Mesenchymal stem cell (in vitro differentiated cells and primary cell): ENCODE data around the gene SFXN4. TPM values are rescaled to one million over a fixed set of nuclear protein-coding genes. Genes with fewer than 3 reads are reported as not detected.

ENCODE experiments used
- DNase-seq: peaks from one replicate; pipeline ENCODE4 v3.0.0-alpha.2; 2013
- H2AFZ ChIP-seq: one replicate; pipeline ENCODE4 v1.6.1; 2013; ENCODE audit warnings: low read depth, mild to moderate bottlenecking, control low read depth, inconsistent platforms, low read length, moderate library complexity
- H2AK5ac ChIP-seq: 2 replicates; pipeline ENCODE4 v1.6.1; 2013; ENCODE audit warnings: low read length, moderate library complexity, mild to moderate bottlenecking, inconsistent platforms; ENCODE audit not compliant: severe bottlenecking
- H2BK120ac ChIP-seq: one replicate; pipeline ENCODE4 v1.6.1; 2013; ENCODE audit warnings: low read depth, mild to moderate bottlenecking, inconsistent platforms, low read length, moderate library complexity
- H2BK12ac ChIP-seq, 2 experiments: one replicate each; pipeline ENCODE4 v1.6.1; 2013; ENCODE audit warnings: inconsistent platforms in 2 of 2, low read length in 2 of 2, mild to moderate bottlenecking in 2 of 2, moderate library complexity in 2 of 2, control low read depth in 1 of 2
- H2BK15ac ChIP-seq: one replicate; pipeline ENCODE4 v1.6.1; 2013; ENCODE audit warnings: mild to moderate bottlenecking, low read depth, inconsistent platforms; ENCODE audit not compliant: poor library complexity, severe bottlenecking
- H2BK5ac ChIP-seq: 2 replicates; pipeline ENCODE4 v1.6.1; 2013; ENCODE audit warnings: low read depth, mild to moderate bottlenecking, low read length, control low read depth, inconsistent platforms; ENCODE audit not compliant: poor library complexity, severe bottlenecking
- H3K14ac ChIP-seq, 2 experiments: one replicate each; pipeline ENCODE4 v1.6.1; 2013; ENCODE audit warnings: inconsistent platforms in 2 of 2, low read length in 2 of 2, control low read depth in 1 of 2, mild to moderate bottlenecking in 1 of 2, moderate library complexity in 1 of 2
- H3K18ac ChIP-seq, 2 experiments: one replicate each; pipeline ENCODE4 v1.6.1; 2013; ENCODE audit warnings: inconsistent platforms in 2 of 2, low read length in 2 of 2, control low read depth in 1 of 2, low read depth in 1 of 2, mild to moderate bottlenecking in 1 of 2
- H3K23ac ChIP-seq, 2 experiments: one replicate each; pipeline ENCODE4 v1.6.1; 2013; ENCODE audit warnings: inconsistent platforms in 2 of 2, low read length in 2 of 2, mild to moderate bottlenecking in 2 of 2, moderate library complexity in 2 of 2, control low read depth in 1 of 2
- H3K27ac ChIP-seq: 2 replicates; pipeline ENCODE4 v1.5.1; 2013; ENCODE audit warnings: mild to moderate bottlenecking, moderate library complexity, low read length, control low read depth, inconsistent platforms; ENCODE audit not compliant: poor library complexity, severe bottlenecking
- H3K27me3 ChIP-seq, 2 experiments: 2 replicates each; pipeline versions ENCODE4 v1.6.1 to v1.7.0; 2013; ENCODE audit warnings: low read length in 2 of 2, mild to moderate bottlenecking in 2 of 2, moderate library complexity in 2 of 2, control low read depth in 1 of 2, inconsistent platforms in 1 of 2; ENCODE audit not compliant: control insufficient read depth in 1 of 2, insufficient read depth in 1 of 2
- H3K36me3 ChIP-seq, 2 experiments: 2 replicates each; pipeline versions ENCODE4 v1.6.1 to v1.7.0; 2013; ENCODE audit warnings: low read length in 2 of 2, control low read depth in 1 of 2, inconsistent platforms in 1 of 2, low read depth in 1 of 2, mild to moderate bottlenecking in 1 of 2; ENCODE audit not compliant: insufficient read depth in 2 of 2, control insufficient read depth in 1 of 2
- H3K4ac ChIP-seq, 2 experiments: one replicate each; pipeline ENCODE4 v1.6.1; 2013; ENCODE audit warnings: inconsistent platforms in 2 of 2, low read length in 2 of 2, mild to moderate bottlenecking in 2 of 2, moderate library complexity in 2 of 2, control low read depth in 1 of 2, low read depth in 1 of 2
- H3K4me1 ChIP-seq: 2 replicates; pipeline ENCODE4 v1.6.1; 2013; ENCODE audit warnings: low read depth, low read length, control low read depth; ENCODE audit not compliant: control insufficient read depth, insufficient read depth
- H3K4me2 ChIP-seq: 2 replicates; pipeline ENCODE4 v1.6.1; 2013; ENCODE audit warnings: low read length, mild to moderate bottlenecking, inconsistent platforms; ENCODE audit not compliant: poor library complexity, severe bottlenecking
- H3K4me3 ChIP-seq, 2 experiments: 2 replicates each; pipeline versions ENCODE4 v1.5.1 to v1.7.0; 2013; ENCODE audit warnings: low read length in 2 of 2, mild to moderate bottlenecking in 2 of 2, control low read depth in 1 of 2, low read depth in 1 of 2; ENCODE audit not compliant: insufficient read depth in 1 of 2
- H3K79me1 ChIP-seq: replicated peaks from 2 replicates; pipeline ENCODE4 v1.6.1; 2013; ENCODE audit warnings: mild to moderate bottlenecking, control low read depth, low read length, inconsistent platforms; ENCODE audit not compliant: poor library complexity, severe bottlenecking
- H3K9ac ChIP-seq: 2 replicates; pipeline ENCODE4 v1.7.0; 2013; ENCODE audit warnings: mild to moderate bottlenecking, low read length, moderate library complexity
- H3K9me3 ChIP-seq: 2 replicates; pipeline ENCODE4 v1.7.0; 2013; ENCODE audit warnings: mild to moderate bottlenecking, low read length; ENCODE audit not compliant: control insufficient read depth
- H4K8ac ChIP-seq: one replicate; pipeline ENCODE4 v1.6.1; 2013; ENCODE audit warnings: inconsistent platforms, mild to moderate bottlenecking, low read length, moderate library complexity
- H4K91ac ChIP-seq: one replicate; pipeline ENCODE4 v1.6.1; 2013; ENCODE audit warnings: mild to moderate bottlenecking, low read length, inconsistent platforms
- WGBS: methylation state at CpG from one replicate; pipeline ENCODE4 v1.1.7; 2013; ENCODE audit warnings: mixed read lengths; 5-methylcytosine and 5-hydroxymethylcytosine counted together
- small RNA-seq: library from polyadenylated mRNA; stranded (forward); fragments of <200 nt; extraction: miRNeasy Mini kit (QIAGEN cat#:217004); gene quantifications from one replicate; pipeline ENCODE3, GENCODE V24; 2013; ENCODE audit warnings: low read depth

The SFXN4 gene

GRCh38 chr10:119090968-119091367 lies 74.5 kb downstream of the SFXN4 start:
- Histone ChIP-seq H2BK12ac (no peak overlapping the region), H2BK120ac (no peak overlapping the region), H3K9me3 (no peaks in the 10 kb centered on the region), H3K4me2 (no peak overlapping the region), H3K4ac (no peak overlapping the region), H3K4me3 (no peak overlapping the region), H2AK5ac (no peak overlapping the region), H2BK5ac (no peak overlapping the region), H3K27ac (no peak overlapping the region), H2BK15ac (no peak overlapping the region), H2AFZ (peak overlapping the region; percentile 47), H4K8ac (no peak overlapping the region), H3K18ac (peak overlapping the region in 1 of 2 experiments; percentile 48), H3K79me1 (no peaks in the 10 kb centered on the region), H3K9ac (no peak overlapping the region), H3K4me1 (no peaks in the 10 kb centered on the region), H3K36me3 (no peaks in the 10 kb centered on the region), H3K23ac (no peak overlapping the region), H3K14ac (no peak overlapping the region), H4K91ac (no peak overlapping the region), H3K27me3 (no peaks in the 10 kb centered on the region)
- WGBS, result 83% methylated on average over 3 of the region's 5 CpGs
- no peak for DNase-seq

Small RNA genes within 50 kb of the gene (small RNA-seq; reads per million reads assigned to genes)
- gene AL355598.1 (not detected), gene RN7SL749P (not detected)
